Thoracic aorta (tissue), 2 donors: Measurements from ENCODE around the gene KY. TPM values are rescaled to one million over a fixed set of nuclear protein-coding genes. Genes with fewer than 3 reads are reported as not detected.

ENCODE experiments used
- ATAC-seq: fragments of 150-250 bp; one replicate; pipeline ENCODE4 v1.8.0; 2017; ENCODE audit warnings: low read depth; ENCODE audit not compliant: insufficient number of reproducible peaks, low FRiP score
- DNase-seq: peaks from one replicate; pipeline ENCODE4 v3.0.0-alpha.2; 2020; ENCODE audit warnings: low spot score
- H3K27ac ChIP-seq, 2 donors: fragments of 200-600 bp; sonication (generic); 1 replicate in 1 of 2; 2 replicates in 1 of 2; pipeline ENCODE4 v1.5.1; 2016; ENCODE audit warnings: mild to moderate bottlenecking in 2 of 2, moderate library complexity in 2 of 2
- H3K27me3 ChIP-seq: fragments of 200-600 bp; sonication (generic); replicated peaks from 2 replicates; pipeline ENCODE4 v1.6.0; 2016; ENCODE audit warnings: mild to moderate bottlenecking; ENCODE audit not compliant: insufficient read depth
- H3K36me3 ChIP-seq: fragments of 200-600 bp; sonication (generic); one replicate; pipeline ENCODE4 v1.5.1; 2016
- H3K4me1 ChIP-seq, 2 donors: fragments of 200-600 bp; sonication (generic); 1 replicate in 1 of 2; 2 replicates in 1 of 2; pipeline versions ENCODE4 v1.5.1 to v1.6.0; 2016; ENCODE audit warnings: low read depth in 2 of 2, mild to moderate bottlenecking in 1 of 2; ENCODE audit not compliant: control insufficient read depth in 1 of 2
- H3K4me3 ChIP-seq: fragments of 200-600 bp; sonication (generic); 2 replicates; pipeline ENCODE4 v1.5.1; 2016; ENCODE audit warnings: mild to moderate bottlenecking
- H3K9me3 ChIP-seq: fragments of 200-600 bp; sonication (generic); 2 replicates; pipeline ENCODE4 v1.5.1; 2016
- total RNA-seq, 2 donors: library from RNA; depleted of rRNA; stranded (reverse); fragments of >200 nt; gene quantifications; one replicate each; pipeline versions ENCODE4 v1.1.0 to v1.2.3, GENCODE V29; 2016
- TF ChIP-seq, protein P1 (sequence below): fragments of 200-600 bp; sonication (generic); IDR thresholded peaks from one replicate; pipeline ENCODE4 v1.5.1; 2019; ENCODE audit warnings: antibody characterized with exemption

KY gene
- total RNA-seq, 2 donors from 2014 or later = 1.3 to 2.6 TPM

DNA sequence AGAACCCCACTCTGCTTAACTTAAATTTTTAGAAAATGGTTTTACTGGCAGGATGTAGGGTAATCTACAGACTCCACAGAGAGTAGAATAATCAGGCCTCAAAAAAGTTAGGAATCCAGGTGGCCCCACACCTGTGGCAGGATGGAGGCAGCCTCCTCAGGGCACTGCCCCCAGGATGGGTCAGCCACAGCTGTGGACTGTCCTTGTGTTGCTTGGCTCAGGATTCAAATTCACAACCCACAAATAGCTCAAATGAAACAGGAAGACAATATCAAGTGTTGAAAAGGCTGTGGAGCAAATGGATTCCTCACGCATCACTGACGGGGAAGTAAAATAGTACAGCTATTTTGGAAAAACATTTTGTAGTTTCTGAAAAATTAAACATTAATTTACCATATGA is 36.8 kb upstream of the KY start:
- H3K36me3 ChIP-seq = no peaks in the 10 kb centered on the region
- no peaks in the 10 kb centered on the region for H3K4me1 ChIP-seq
- no peak overlapping the region for H3K4me3 ChIP-seq
- H3K9me3 ChIP-seq = no peaks in the 10 kb centered on the region
- TF ChIP-seq, protein P1, sequence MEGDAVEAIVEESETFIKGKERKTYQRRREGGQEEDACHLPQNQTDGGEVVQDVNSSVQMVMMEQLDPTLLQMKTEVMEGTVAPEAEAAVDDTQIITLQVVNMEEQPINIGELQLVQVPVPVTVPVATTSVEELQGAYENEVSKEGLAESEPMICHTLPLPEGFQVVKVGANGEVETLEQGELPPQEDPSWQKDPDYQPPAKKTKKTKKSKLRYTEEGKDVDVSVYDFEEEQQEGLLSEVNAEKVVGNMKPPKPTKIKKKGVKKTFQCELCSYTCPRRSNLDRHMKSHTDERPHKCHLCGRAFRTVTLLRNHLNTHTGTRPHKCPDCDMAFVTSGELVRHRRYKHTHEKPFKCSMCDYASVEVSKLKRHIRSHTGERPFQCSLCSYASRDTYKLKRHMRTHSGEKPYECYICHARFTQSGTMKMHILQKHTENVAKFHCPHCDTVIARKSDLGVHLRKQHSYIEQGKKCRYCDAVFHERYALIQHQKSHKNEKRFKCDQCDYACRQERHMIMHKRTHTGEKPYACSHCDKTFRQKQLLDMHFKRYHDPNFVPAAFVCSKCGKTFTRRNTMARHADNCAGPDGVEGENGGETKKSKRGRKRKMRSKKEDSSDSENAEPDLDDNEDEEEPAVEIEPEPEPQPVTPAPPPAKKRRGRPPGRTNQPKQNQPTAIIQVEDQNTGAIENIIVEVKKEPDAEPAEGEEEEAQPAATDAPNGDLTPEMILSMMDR = no peak
- no peaks in the 10 kb centered on the region for H3K27me3 ChIP-seq
- ATAC-seq (no peak), DNase-seq (no peak)
- H3K27ac ChIP-seq = no peak overlapping the region

DNA sequence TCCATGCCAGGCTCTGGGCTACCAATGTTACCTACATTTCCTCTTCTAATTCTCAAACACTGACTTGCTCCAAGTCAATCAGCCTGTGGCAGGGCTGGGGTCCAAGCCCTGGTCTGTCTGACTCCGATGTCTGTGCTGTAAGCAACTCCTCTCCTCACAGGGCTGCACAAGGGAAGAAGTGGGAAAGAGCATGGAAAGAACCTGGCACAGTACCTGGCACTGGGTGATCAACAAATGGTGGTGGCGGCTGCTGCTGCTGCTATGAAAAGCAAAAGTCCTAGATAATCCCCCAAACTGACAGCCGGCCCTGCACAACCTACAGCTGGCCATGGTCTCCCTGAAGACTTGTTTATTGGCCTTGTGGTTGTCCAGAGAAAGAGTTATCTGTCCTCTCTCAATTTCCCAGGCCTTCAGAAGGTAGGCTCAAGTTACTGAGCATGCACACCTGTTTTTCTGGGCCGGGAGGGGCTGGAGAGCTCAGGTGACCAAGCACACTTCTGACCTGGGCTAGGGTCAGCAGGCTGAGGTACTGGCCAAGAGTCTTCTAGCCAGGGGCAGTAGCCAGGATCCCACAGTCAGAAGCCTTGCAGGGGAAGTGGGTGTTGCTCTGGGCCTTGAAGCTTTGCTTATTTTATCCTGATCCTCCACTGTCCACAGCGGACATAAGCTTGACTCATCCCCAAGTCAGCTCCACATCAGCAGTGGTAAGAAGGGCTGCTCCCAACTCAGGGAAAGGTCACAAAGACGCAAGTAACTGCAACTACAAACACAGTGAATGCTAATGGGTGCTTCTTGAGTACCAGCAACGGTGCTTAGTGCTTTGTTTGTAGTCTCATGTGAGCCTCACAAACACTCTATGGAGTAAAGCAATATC is 35.3 kb upstream of the KY start:
- H3K9me3 ChIP-seq = no peaks in the 10 kb centered on the region
- no peak for DNase-seq
- peaks cover 0 to 9% of the 10 kb centered on the region in 2 donors for H3K4me1 ChIP-seq
- H3K36me3 ChIP-seq = no peaks in the 10 kb centered on the region
- H3K27ac ChIP-seq = no peak overlapping the region
- no peak overlapping the region for H3K4me3 ChIP-seq
- ATAC-seq = no peak
- TF ChIP-seq, protein P1 = no peak
- H3K27me3 ChIP-seq = no peaks in the 10 kb centered on the region

DNA sequence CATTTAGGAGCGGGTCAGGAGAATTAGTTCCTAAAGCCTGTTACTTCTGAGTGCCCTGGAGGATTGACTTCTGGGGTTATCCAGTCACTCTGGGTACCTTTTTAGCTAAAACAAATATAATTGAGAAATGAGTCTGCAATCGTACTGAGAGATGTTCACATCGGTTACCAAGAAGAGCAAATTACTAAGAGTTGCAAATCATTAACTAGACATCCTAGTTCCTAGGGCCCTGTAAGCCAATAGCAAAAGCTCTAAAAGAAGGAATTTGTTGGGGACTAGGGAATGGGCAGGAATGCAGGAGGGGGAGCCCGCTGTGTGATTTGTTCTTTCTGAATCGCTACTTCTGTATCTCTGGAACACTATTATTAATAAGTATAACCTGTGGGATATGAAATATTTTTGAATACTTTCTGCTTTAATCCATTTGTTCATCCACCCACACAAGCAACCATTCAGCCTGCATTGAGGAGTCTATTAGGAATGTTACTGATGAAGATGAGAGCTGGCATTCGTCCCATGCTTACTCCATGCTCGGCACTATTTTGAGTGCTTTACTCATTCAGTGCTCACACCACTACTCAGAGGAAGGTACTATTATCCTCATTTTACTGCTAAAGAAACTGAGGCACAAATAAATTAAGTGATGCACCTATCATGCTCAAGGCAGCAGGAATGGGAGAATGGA is 31.5 kb upstream of the KY start:
- no peaks in the 10 kb centered on the region for H3K27me3 ChIP-seq
- H3K27ac ChIP-seq = no peak overlapping the region
- DNase-seq (no peak), ATAC-seq (no peak)
- TF ChIP-seq, protein P1 = no peak
- H3K4me1 ChIP-seq = peaks cover 0 to 15% of the 10 kb centered on the region in 2 donors
- H3K36me3 ChIP-seq = no peaks in the 10 kb centered on the region
- H3K4me3 ChIP-seq = no peak overlapping the region
- H3K9me3 ChIP-seq = no peaks in the 10 kb centered on the region

DNA sequence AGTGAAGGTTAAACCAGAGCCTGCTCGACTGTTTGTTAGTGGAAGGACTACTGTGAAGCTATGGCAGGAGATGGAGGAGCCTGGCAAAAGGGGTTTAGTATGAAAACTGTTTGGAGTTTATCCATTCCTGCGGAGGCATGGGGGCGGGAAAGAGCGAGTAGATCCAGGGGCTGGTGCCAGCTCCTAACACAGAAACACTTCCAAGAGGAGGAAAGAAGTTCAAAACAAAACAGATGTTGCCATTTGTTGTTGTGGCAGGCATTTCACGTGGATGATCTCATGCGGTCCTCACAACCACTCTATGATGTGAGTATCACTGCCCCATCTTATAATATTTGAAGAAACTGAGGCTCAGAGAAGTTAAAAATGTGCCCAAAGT is 30.7 kb upstream of the KY start:
- Histone ChIP-seq H3K27me3 (no peaks in the 10 kb centered on the region), H3K4me3 (no peak overlapping the region), H3K4me1 (peaks cover 0 to 15% of the 10 kb centered on the region in 2 donors), H3K36me3 (no peaks in the 10 kb centered on the region), H3K27ac (no peak overlapping the region), H3K9me3 (no peaks in the 10 kb centered on the region)
- DNase-seq = no peak
- ATAC-seq = no peak
- TF ChIP-seq, protein P1 = no peak

GRCh38 chr3:134680796-134681521 is 30.1 kb upstream of the KY start:
- no peak overlapping the region for H3K27ac ChIP-seq
- TF ChIP-seq, protein P1 = no peak
- H3K4me1 ChIP-seq = peaks cover 0 to 15% of the 10 kb centered on the region in 2 donors
- H3K27me3 ChIP-seq = no peaks in the 10 kb centered on the region
- ATAC-seq (no peak), DNase-seq (no peak)
- H3K36me3 ChIP-seq = no peaks in the 10 kb centered on the region
- no peak overlapping the region for H3K4me3 ChIP-seq
- no peaks in the 10 kb centered on the region for H3K9me3 ChIP-seq
